PC-9 (cell line): ENCODE results near the gene GPR143.

Source experiments
- CTCF ChIP-seq: fragments of 200-600 bp; sonication (generic); conservative IDR thresholded peaks from 2 replicates; pipeline ENCODE4 v1.6.1; 2017; ENCODE audit warnings: mixed run types, antibody characterized with exemption, mild to moderate bottlenecking, moderate library complexity
- EZH2 ChIP-seq: fragments of 200-600 bp; sonication (generic); IDR thresholded peaks from 2 replicates; pipeline ENCODE4 v1.8.0; 2017; ENCODE audit warnings: antibody characterized with exemption, low read depth

DNA sequence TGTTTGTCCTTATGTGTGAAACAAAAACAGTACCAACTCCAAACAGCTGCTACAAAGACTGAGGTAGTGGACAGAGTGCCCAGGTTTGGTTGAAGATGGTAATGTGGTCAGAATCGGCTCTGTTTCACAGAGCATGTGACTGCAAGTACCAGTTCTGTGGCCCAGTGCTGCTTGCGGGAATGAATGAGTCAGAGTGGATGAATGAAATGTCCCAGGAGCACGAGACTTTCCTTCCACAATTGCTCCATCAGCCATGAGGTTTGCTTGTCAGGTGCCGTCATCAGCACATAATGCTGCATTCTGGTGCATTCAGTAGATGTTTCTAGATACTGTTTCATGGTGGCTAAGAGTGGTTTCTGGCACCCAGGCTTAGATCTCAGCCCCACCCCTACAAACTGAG, 84.2 kb downstream of the GPR143 start:
- TF ChIP-seq CTCF (no peak), EZH2 (no peak)
